Head of caudate nucleus (tissue), 42 donors: ENCODE results near the gene MRPS26.
A peak's percentile ranks its signal among the peaks of the same experiment; 100 is the strongest.
"Not testable (repeated sequence)": the region's sequence is repeated elsewhere in the genome, so short reads cannot be mapped to it uniquely, and the experiment has no call there.

Source experiments
- DNase-seq, 42 donors: peaks; one replicate each; pipeline versions ENCODE4 v3.0.0 to v3.0.0-alpha.2; 2020 to 2021; ENCODE audit warnings: mixed read lengths in 7 of 42
- intact Hi-C: fragments of 100-400 bp; cut with DNase I; formaldehyde crosslinking; loops from one replicate; pipeline ENCODE4 v1.15.0; 2022

The MRPS26 gene

DNA sequence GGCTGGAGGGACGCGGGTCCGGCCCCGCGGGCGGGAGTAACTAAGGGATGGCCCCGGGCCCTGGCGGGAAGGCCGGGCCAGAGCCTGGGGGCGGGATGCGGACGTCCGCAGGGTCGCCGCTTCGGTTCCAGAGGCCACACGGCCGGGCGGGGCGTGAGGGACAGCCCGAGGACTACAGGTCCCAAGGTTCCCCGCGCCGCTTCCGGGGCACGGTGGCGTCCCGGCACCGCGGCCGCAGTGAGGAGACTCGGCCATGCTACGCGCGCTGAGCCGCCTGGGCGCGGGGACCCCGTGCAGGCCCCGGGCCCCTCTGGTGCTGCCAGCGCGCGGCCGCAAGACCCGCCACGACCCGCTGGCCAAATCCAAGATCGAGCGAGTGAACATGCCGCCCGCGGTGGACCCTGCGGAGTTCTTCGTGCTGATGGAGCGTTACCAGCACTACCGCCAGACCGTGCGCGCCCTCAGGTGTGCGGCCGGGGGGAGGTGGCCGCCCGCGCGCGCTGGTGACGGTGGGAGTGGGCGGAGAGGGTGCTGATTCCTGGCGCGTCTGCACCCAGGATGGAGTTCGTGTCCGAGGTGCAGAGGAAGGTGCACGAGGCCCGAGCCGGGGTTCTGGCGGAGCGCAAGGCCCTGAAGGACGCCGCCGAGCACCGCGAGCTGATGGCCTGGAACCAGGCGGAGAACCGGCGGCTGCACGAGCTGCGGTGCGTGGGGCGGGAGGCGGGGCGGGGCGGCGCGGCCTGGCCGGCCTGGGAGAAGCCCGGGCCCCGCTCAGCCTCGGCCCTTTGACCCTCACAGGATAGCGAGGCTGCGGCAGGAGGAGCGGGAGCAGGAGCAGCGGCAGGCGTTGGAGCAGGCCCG, at the start of gene MRPS26:
Gene MRPS26, plus strand, starts transcription at position 237 of the 861 bp plus-strand sequence. Its CDS starts 17 bp downstream, at position 254.
- intact Hi-C loops, result loop anchor here (5.0 to 10.0 kb wide), 2 partner anchors 174 to 269 kb away; partner anchors contain the start of gene PTPRA
- peak; percentile 72 to 96 (median 92) for DNase-seq

DNA sequence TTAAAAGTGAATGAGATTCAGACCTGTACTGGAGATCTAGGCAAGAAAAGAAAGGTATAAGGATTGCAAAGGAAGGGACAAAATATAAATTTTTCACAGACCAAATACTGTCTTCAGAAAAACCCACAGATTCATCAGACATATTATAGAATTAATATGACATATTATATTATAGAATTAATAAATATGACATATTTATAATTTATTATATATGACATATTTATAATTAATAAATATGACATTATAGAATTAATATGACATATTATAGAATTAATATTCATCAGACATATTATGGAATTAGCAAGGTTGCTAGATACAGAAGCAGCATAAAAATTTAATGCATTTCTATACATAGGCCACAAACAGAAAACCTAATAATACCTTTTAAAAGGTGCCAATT, 47.1 kb upstream of the MRPS26 start:
- no peak for DNase-seq
- intact Hi-C loops, result no loop called here

- peak in 17 of 42 donors; percentile 3 to 70 (median 19) for DNase-seq
- intact Hi-C loops, result loop anchor here (10.0 kb wide), 1 partner anchor 136 kb away; no protein-coding TSS in a partner anchor
Measured at GRCh38 chr20:3000852-3001523, 44.9 kb upstream of the MRPS26 start.

GRCh38 chr20:3003416-3003815, 42.4 kb upstream of the MRPS26 start:
- DNase-seq, result no peak
- intact Hi-C loops, result loop anchor here (10.0 kb wide), 1 partner anchor 139 kb away; no protein-coding TSS in a partner anchor

- intact Hi-C loops, result no loop called here
- DNase-seq, result no peak
Measured at GRCh38 chr20:3010985-3011723, 34.7 kb upstream of the MRPS26 start.

- intact Hi-C loops, result no loop called here
- peak in 10 of 42 donors; percentile 9 to 57 (median 16) for DNase-seq
Measured at GRCh38 chr20:3011752-3012151, 34.1 kb upstream of the MRPS26 start.

DNA sequence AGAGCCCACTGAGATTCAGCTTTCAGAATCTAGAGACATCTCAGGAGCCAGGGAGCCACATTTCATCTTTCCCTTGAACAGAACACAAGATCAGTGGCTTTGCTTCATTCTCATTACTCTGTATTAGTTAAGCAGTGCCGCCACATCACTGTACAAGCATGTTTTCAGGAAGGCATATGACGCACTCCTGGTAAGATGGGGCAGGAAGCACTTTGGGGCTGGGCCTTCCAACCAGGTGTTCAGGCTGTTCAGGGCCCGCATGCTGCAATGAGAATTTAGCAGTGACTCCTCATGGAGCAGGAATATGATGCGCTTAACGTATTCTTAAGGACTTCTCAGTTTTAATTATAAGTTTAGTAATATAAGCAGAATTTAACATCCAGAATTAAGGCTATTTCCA, 32.1 kb upstream of the MRPS26 start:
- DNase-seq, result no peak
- intact Hi-C loops, result no loop called here

DNA sequence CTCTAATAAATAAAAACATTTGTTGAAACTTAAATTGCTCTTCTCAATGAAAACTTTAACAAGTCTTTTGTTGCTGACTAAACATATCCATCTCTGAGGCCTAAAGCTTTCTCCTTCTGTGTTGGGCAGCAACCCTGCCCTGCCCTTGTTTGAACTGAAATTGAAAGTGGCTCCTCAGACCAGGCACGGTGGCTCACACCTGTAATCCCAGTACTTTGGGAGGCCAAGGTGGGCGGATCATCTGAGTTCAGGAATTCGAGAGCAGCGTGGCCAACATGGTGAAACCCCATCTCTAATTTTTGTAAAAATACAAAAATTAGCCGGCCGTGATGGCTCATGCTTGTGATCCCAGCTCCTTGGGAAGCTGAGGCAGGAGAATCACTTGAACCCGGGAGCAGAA, 31.7 kb upstream of the MRPS26 start:
- no peak for DNase-seq
- intact Hi-C loops, result no loop called here

GRCh38 chr20:3014662-3015061, 31.2 kb upstream of the MRPS26 start:
- DNase-seq, result no peak
- intact Hi-C loops, result no loop called here

DNA sequence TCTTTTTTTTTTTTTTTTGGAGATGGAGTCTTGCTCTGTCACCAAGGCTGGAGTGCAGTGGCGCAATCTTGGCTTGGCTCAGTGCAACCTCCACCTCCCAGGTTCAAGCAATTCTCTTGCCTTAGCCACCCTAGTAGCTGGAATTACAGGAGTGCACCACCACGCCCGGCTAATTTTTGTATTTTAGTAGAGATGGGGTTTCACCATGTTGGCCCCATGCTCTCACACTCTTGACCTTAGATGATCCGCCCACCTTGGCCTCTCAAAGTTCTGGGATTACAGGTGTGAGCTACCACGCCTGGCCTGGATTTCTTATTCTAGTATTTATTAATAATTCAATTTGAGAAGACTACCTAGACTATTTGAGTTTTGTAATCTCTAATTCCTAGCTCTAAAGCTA, 30.6 kb upstream of the MRPS26 start:
- intact Hi-C loops, DNase-seq: not testable (repeated sequence)

GRCh38 chr20:3021327-3021726, 24.5 kb upstream of the MRPS26 start:
- intact Hi-C loops, result no loop called here

DNA sequence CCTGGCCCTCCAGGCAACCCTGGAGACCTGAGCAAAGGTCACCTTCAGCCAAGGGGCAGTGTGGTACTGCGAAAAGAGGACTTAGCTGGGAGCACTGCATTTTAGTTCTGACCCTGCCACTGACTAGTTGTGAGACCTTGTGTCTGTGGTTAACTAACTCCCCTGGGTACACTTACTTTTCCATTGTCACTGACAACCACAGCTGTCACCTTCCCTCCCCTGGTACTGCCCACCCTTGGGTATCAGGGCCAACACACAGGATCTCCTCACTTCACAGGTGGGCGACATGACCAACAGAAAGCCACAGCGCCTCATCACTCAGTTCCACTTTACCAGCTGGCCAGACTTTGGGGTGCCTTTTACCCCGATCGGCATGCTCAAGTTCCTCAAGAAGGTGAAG, 24.1 kb upstream of the MRPS26 start:
- intact Hi-C loops, result no loop called here
- DNase-seq, result no peak

More at GRCh38 chr20:3021327-3021726, 24.5 kb upstream of the MRPS26 start:
- no peak for DNase-seq

- intact Hi-C loops, DNase-seq: not testable (repeated sequence)
Measured at GRCh38 chr20:3022559-3023490, 23.0 kb upstream of the MRPS26 start.

GRCh38 chr20:3027987-3028386, 17.9 kb upstream of the MRPS26 start:
- intact Hi-C loops, result no loop called here
- no peak for DNase-seq

DNA sequence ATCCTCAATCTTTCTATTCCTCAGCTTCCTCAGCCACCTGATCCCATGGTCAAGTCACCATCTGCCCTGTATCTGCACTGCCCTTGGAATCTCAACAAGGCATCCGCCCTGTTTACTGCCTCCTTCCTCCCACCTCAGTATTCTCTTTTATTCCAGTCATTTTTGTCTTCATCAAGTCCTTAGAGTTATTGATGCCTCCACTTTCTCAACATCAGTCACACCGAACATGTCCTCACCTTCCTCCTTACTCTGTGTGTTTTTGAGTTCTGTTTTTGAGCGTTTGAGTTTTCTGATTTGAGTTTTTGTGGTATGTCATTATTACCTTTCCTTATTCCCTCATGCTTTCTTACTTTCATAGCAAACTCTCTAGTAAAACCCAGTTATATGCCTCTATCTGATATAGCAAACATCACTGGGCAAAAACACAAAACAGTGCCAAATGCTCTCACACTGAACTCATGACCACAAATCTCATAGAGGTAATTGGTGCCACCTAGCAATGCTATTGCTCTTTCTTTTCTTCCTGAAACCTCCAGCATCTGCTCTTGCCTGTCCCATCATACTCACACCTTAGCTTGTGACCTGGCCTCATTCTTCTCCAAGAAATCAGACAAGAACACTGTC, 14.2 kb upstream of the MRPS26 start:
- no peak for DNase-seq
- intact Hi-C loops, result no loop called here

DNA sequence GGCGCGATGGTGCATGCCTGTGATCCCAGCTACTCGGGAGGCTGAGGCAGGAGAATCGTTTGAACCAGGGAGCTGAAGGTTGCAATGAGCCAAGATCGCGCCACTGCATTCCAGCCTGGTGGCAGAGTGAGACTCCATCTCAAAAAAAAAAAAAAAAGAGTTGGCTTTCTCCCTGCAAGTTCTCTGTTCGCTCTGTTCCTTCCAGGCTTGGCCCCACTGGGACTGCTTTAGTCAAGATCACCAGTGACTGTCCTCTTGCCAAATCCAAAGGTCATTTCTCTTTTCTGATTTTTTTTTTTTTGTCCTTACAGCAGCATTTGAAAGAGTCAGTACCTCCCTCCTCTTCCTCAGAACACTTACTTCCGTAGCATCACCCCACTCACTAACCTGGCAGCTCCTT, 13.2 kb upstream of the MRPS26 start:
- intact Hi-C loops, result no loop called here
- peak in 4 of 42 donors; percentile 15 to 32 (median 26) for DNase-seq

DNA sequence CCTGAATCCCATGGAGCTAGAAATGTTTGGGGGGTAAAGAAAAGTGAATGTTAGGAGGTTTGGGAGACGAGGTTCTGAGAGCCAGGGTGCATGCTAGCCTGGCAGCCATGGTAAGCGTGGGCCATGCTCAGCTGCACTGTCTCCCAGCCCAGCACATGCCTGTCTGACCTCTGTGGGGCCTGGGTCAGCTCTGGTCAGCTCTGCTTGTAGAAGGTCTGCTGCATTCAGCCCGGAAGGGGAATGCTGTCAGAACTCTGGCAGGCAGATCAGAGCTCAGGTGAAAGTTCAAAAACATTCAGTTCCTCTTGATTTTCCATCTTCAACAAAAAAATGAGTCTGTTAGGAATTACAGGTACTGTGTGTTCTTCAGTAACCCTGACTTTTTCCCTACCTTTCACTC, 8.2 kb upstream of the MRPS26 start:
- intact Hi-C loops, result no loop called here
- DNase-seq, result no peak

DNA sequence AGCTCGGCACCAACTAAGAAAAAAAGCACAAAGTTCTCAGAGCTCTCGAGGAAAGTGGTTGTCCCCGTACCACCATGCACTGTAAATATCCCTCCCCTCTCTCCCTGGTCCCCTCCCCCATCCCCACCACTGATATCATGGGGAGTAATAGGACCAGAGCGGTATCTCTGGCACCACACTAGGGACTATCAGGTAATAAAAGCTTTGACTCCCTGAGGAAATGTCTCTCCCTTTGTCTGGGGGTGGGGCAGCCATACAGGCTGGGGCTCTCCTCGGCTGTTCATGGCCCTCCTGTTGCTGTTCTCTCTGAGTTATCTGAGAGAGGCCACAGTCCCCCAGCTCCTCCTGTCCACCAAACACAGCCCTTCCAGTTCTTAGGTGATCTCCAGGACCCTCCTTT, 7.4 kb upstream of the MRPS26 start:
- intact Hi-C loops, result no loop called here
- DNase-seq, result no peak
